Renal cortex interstitium (tissue), 11 donors: Measurements from ENCODE around the gene SLC2A2. TPM values are rescaled to one million over a fixed set of nuclear protein-coding genes. Genes with fewer than 3 reads are reported as not detected.
A peak's percentile ranks its signal among the peaks of the same experiment; 100 is the strongest.

Experiments used
- DNase-seq, 11 donors: peaks; one replicate each; pipeline ENCODE4 v3.0.0-alpha.2; 2013; ENCODE audit warnings: low read depth in 9 of 11, low spot score in 4 of 11; ENCODE audit errors: extremely low read depth in 1 of 11
- polyA plus RNA-seq, 3 donors: library from polyadenylated mRNA; unstranded; fragments of 120-200 nt; gene quantifications; one replicate each; pipeline ENCODE4 v1.2.1, GENCODE V29; 2013; ENCODE audit not compliant: insufficient read length in 3 of 3

Gene SLC2A2
- polyA plus RNA-seq, 3 donors: 11.7 to 27.6 (median 18.7) TPM

- peak in 8 of 11 donors; percentile 7 to 47 (median 19) for DNase-seq
These were observed 64.7 kb downstream of the SLC2A2 start for GRCh38 chr3:170961616-170962400.

GRCh38 chr3:170959457-170959856 is 67.1 kb downstream of the SLC2A2 start:
- DNase-seq: no peak

- DNase-seq: no peak
These were observed 69.9 kb downstream of the SLC2A2 start for GRCh38 chr3:170956647-170957046.

GRCh38 chr3:170953736-170954135 is 72.8 kb downstream of the SLC2A2 start:
- DNase-seq: no peak

- no peak for DNase-seq
These were observed 73.3 kb downstream of the SLC2A2 start for GRCh38 chr3:170953229-170953628.

- DNase-seq: no peak
These were observed 77.3 kb downstream of the SLC2A2 start for GRCh38 chr3:170949211-170949610.

- no peak for DNase-seq
These were observed 79.3 kb downstream of the SLC2A2 start for GRCh38 chr3:170947018-170947769.

Other genes with a start within 250 kb of the SLC2A2 start
- 10 to 100 TPM; 65.4 to 83.3 (median 67.1) TPM for gene RPL22L1, start 156.5 kb downstream of the SLC2A2 start, polyA plus RNA-seq
- gene EIF5A2, start 118.1 kb downstream of the SLC2A2 start, polyA plus RNA-seq: 1 to 10 TPM; 5.9 to 8.3 (median 6.6) TPM